ENCODE data around the gene SPG7.
"Not testable (repeated sequence)": the region's sequence is repeated elsewhere in the genome, so short reads cannot be mapped to it uniquely, and the experiment has no call there.

Gene SPG7

DNA sequence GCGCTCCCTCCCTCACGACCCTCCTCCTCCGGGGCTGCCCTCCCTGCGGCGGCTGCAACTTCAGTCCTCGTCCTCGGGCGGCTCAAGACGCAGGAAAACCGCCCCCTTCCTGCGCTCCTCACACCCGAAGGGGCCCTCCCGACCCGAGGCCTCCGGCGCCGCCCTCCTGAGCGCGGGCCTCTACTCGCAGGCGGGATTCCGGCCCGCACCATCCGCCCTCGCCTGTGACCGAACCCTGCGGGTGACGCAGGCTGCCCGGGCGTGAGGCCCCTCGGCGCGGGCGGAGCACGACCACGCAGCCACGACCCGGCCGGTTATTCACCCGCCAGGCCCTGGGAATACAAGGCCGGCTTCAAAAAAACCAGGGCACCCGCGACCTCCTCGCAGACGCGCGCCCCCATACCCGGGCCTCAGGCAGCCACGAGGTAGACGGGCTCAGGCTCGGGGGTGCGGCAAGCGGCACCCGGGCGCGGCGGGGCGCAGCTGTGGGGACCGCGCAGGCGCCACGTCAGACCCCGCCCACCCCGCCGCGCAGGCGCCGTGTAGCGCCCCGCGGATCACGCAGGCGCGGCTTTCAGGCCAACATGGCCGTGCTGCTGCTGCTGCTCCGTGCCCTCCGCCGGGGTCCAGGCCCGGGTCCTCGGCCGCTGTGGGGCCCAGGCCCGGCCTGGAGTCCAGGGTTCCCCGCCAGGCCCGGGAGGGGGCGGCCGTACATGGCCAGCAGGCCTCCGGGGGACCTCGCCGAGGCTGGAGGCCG, at the start of gene SPG7:
SPG7 (plus strand) TSS at position 570 of the 757 bp plus-strand sequence; CDS start at position 585, 15 bp downstream.
- DNase-seq (ENCODE audit: low read depth, low spot score): peak; percentile 68

DNA sequence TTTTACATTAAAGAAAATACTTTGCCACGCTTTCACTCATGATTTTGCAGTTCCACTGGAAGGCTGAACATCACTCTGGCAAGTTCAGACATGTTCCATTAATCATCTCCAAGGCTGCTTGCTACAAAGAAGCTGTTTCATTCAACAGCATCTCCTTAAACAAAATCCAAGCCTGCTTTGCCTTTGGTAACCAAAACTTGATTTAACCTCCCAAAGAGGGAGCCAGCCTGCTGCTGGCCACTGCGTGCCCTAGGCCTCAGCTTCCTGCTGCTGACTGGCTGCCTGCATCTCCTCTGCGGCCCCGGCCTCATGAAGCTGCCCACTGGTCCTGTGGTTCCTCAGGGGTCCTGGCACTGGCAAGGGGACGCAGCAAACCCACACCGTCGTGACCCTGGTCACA, 49.7 kb upstream of the SPG7 start:
- DNase-seq (ENCODE audit: low read depth, low spot score): no peak

DNA sequence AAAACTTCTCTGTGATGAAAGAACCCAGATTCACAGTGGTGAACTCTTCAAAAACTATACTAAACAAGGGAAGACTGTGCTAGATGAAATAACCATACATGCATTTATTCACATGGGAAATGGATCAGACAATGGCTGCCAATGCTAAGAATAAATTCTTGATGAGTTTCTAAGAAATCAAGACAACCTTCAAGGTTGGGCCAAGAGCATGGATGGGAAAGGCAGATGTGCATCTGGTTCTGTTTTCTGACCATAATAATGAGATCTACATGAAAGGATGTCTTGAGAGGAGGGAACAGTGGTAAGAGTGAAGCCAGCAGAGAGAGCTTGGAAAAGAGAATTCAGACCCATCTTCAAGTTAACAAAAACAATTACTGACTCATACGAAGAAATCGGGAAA, 49.2 kb upstream of the SPG7 start:
- no peak for DNase-seq (ENCODE audit: low read depth, low spot score)

DNA sequence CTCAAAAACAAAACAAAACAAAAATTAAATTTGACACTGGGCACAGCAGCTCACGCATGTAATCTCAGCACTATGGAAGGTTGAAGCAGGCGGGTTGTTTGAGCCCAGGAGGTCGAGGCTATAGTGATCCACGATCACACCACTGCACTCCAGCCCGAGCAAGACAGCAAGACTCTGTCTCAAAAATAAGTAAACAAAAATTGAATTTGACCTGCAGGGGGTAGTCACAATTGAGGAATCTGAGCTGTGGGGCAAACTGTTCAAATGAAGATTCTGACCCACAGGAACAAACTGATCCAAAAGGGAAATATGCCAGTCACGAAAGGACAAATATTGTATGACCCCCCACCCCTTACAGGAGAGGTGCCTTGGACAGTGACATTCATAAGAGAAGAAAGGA, 47.6 kb upstream of the SPG7 start:
- DNase-seq (ENCODE audit: low read depth, low spot score): no peak

DNA sequence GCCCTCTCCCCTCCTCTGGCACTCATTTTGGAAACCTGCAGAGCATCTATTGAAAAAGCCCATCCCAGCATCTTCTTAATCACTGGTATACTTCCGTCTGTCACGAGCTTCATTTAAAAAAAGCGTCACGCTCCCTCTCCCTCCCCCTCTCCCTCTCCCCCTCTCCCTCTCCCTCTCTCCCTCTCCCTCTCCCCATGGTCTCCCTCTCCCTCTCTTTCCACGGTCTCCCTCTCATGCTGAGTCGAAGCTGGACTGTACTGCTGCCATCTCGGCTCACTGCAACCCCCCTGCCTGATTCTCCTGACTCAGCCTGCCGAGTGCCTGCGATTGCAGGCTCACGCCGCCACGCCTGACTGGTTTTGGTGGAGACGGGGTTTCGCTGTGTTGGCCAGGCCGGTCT, 46.3 kb upstream of the SPG7 start:
- not testable (repeated sequence) for DNase-seq (ENCODE audit: low read depth, low spot score)

DNA sequence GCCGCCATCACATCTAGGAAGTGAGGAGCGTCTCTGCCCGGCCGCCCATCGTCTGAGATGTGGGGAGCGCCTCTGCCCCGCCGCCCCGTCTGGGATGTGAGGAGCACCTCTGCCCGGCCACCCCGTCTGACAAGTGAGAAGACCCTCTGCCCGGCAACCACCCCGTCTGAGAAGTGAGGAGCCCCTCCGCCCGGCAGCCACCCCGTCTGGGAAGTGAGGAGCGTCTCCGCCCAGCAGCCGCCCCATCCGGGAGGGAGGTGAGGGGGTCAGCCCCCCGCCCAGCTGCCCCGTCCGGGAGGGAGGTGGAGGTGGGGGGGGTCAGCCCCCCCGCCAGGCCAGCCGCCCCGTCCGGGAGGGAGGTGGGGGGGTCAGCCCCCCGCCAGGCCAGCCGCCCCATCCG, 45.6 kb upstream of the SPG7 start:
- DNase-seq (ENCODE audit: low read depth, low spot score): not testable (repeated sequence)

DNA sequence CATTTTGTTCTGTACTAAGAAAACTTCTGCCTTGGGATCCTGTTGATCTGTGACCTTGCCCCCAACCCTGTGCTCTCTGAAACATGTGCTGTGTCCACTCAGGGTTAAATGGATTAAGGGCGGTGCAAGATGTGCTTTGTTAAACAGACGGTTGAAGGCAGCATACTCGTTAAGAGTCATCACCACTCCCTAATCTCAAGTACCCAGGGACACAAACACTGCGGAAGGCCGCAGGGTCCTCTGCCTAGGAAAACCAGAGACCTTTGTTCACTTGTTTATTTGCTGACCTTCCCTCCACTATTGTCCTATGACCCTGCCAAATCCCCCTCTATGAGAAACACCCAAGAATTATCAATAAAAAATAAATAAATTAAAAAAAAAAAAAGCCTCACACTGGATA, 44.9 kb upstream of the SPG7 start:
- not testable (repeated sequence) for DNase-seq (ENCODE audit: low read depth, low spot score)

DNA sequence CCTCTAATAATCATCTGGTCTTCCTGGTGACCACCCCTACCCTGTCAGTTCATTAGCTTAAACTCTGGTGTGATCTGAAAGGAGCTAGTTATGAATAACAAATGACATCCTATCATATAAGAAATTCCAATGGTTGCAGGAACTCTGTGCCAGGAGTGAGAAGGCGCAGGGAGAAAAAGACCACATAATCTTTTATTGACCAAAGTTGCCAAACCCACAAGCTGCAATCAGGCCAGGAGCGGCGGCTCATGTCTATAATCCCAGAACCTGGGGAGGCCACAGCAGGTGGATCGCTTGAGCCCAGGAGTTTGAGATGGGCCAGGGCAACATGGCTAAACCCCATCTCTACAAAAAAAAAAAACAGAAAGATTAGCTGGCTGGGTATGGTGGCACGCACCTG, 41.3 kb upstream of the SPG7 start:
- DNase-seq (ENCODE audit: low read depth, low spot score): no peak

DNA sequence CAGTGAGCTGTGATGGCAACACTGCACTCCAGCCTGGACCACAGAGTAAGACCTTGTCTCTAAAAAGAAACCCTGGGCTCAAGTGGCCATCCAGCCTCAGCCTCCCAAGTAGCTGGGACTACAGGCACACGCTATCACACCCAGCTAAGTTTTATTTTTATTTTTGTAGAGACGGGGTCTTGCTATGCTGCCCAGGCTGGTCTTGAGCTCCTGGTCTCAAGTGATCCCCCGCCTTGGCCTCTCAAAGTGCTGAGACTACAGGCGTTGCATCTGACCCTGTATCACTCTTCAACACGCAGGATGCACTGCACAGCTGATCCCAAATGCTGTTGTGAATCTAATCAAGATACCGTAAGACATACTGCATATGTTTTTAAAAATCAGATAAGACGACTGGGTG, 40.8 kb upstream of the SPG7 start:
- no peak for DNase-seq (ENCODE audit: low read depth, low spot score)

DNA sequence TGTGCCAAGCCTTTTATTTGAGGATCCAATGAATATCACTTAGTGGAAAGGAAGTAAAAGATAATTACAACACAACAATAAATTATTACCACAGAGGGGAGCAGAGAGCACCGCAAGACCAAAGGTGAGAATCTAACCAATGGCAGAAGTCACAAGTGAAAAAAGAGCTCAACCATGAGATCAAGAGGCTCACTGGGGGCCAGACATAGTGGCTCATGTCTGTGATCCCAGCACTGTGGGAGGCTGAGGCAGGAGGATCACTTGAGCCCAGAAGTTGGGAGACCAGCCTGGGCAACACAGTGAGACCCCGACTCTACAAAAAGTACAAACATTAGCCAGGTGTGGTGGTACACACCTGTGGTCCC, 35.5 kb upstream of the SPG7 start:
- no peak for DNase-seq (ENCODE audit: low read depth, low spot score)

DNA sequence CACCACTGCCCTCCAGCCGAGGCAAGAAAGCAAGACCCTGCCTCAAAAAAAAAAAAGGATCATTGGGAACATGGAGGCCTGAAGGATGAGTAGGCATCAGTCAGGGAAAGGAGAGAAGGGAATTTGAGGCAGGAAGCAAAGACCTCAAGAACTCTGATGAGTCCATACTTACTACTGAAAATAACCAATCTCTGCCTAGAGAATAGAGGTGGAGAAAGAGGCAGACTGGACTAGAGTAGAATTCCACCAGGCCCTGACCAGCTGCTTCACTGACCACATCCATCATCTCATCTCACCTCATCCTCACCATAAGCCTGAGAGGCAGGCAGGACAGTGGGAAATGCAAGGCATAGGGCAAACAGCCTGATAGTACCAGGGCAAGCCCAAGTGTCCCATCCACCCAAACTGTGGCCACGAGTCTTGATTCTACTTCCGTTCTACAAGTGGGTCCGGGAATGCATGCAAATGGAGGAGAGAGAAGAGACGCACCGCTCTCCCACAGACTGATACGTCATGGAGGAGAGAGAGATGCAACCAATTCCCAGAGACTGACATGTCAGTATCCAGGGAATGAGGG, 35.0 kb upstream of the SPG7 start:
- DNase-seq (ENCODE audit: low read depth, low spot score): no peak

DNA sequence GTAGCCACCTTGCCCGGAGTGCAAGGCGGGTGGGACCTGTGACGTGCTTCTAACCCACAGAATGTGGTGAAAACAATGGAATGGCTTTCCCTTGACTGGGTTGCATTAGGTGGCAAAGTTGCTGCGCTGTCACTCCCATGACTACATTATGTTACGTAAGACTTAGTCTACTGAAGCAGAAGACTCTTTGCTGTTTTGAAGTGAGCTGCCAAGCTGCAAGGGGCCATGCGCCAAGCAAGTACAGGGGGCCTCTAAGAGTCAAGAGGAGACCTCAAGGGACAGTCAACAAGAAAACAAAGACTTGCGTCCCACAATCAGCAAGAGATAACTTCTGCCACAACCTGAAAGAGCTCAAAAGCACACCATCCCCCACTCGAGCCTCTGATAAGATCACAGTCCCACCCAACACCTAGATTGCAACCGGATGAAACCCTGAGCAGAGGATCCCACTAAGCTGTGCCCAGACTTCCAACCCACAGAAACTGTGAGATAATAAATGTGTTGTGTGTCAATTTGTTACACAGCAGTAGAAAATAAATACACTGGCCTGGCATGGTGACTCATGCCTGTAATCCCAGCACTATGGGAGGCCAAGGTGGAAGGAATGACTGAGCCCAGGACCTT, 34.3 kb upstream of the SPG7 start:
- DNase-seq (ENCODE audit: low read depth, low spot score): no peak

DNA sequence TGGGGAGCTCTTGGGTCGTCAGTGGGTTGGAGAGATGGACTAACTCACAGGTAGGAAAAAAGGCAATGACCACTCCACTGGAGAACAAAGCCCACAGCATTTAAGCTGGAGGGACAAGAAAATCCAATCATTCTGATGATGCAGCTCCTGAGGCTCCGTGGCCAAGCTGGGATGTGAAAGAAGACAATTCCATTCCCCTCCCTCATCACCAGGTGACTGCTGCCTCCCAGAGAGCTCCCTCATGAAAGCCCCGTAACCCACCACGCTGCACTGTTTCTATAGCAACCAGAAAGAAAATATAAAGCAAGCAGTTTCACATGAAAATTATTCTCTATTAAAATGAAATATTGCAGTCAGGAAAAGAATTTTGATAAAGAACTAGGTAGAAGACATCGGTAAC, 33.1 kb upstream of the SPG7 start:
- no peak for DNase-seq (ENCODE audit: low read depth, low spot score)

DNA sequence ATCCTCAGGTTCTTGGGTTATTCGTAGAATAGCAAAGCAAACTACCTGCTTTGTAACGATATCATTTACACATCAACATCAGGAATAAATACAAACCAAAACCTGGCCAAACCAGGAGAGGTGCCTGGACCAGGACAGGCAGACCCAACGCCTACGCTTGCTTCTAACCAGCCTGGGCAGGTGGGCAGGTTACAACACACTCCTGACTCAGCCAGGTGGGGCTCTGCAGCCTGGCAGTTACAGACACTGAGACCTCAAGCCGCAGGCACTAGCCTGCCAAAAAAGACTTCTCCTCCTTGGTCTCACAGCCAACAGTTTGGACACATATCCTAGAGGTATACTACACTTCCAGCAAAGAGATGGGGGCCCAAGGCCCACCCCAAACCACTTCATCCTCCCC, 31.8 kb upstream of the SPG7 start:
- no peak for DNase-seq (ENCODE audit: low read depth, low spot score)

DNA sequence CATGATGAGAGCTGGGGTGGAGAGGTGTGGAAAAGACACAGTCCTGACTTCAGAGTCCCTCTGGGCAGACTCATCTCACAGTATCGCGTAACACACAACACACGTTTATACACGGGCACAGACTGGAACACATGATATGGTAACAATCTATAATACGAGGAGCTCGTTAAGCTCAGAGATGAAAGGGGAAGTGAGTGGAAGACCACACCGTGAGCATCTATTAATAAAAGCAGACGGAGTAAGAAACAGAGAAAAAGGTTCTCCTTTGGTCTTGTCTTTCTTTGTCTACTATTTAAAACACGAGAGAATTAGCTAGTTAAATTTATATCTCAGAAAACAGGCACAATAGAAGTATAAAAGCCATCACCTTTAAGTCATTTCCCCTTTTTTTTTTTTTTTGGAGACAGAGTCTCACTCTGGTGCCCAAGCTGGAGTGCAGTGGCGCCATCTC, 31.4 kb upstream of the SPG7 start:
- no peak for DNase-seq (ENCODE audit: low read depth, low spot score)

DNA sequence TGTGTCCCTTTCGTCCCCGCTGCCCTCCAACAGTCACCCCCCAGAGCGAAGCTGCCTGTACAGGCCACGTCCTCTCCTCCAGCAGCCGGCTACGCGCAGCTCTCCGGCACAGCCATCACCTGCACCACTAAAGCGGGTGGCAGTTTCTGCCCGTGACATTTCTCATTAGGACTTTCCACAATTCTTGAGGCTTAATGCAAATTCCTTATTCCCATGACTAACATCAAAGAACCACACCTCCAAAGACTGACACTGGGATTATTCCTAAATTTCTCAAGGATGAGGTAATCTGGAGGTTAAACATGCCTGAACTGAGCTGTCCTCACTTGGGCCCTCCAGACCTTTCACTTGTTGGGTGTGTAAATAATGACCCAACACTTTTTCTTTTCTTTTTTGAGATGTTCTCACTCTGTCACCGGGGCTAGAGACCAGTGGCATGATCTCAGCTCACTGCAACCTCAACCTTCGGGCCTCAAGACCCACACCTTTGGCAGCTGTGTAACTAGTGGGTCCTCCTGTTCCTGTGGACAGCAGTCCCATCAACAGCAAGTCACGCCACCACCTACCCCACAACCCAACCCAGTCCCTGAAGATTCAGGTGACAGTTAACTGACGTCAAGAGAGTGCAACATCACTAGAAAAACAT, 29.5 kb upstream of the SPG7 start:
- DNase-seq (ENCODE audit: low read depth, low spot score): no peak

DNA sequence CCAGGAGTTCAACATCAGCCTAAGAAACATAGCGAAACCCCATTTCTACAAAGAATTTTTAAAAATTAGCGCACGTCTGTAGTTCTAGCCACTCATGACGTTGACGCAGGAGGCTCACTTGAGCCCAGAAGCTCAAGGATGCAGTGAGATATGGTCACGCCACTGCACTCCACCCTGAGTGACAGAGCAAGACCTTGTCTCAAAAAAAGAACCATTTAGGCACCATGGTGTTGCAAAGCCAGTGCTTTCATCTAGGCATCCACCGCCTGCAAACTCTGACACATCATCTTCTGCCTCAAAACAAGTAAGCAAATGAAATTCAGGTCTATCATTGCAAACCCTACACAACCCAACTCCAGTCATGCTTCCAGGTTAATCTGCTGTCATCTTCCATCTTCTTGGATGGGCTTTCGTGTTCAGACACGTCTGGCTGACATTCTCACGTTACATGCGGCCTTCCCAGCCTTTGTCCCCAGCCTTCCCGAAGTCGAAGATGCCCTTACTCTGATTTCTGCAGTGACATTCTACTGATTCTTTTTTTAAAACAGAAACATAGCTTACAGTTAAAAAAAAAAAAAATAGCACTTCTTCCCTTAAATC, 26.7 kb upstream of the SPG7 start:
- no peak for DNase-seq (ENCODE audit: low read depth, low spot score)

DNA sequence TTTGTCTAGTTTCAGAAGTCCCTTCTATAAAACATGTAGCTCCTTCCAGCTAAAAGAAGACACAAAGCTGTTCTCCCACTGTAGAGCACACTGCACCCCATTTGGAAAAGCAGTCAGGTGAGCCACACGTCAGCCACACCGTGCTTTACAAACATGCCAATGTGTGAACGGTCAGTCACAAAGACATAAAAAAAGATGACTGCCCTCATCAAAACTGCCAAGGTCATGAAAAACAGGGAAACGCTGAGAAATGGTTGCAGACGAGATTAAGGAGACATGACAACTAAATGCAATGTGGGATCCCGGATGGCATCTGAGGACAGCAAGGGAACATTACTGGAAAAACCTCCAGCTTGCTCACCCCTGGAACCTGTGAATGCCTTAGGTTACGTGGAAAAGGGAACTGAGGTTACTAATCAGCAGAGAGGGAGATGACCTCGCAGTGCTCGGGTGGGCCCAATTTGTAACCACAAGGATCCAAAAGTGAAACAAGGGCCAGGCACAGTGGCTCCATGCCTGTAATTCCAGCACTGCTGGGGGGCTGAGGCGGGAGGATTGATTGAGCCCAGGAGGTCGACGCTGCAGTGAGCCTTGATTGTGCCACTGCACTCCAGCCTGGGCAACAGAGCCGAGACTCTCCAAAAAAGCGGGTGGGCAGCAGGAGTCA, 25.9 kb upstream of the SPG7 start:
- DNase-seq (ENCODE audit: low read depth, low spot score): no peak

DNA sequence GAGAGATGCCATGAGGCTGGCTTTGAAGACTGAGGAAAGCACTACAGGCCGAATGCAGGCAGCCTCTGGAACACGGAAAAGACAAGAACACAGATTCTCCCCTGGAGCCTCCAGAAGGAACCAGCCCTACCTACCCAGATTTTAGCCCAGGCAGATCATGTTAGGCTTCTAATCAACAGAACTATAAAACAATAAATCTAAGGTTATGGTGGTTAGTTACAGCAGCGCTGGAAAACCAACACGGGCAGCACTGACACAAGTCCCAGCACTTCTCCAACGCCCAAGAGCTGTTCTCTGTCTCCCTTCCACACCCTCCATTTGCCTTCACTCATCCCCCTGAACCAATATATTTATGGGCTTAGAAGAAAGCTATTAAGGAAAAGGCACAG, 25.4 kb upstream of the SPG7 start:
- DNase-seq (ENCODE audit: low read depth, low spot score): no peak

DNA sequence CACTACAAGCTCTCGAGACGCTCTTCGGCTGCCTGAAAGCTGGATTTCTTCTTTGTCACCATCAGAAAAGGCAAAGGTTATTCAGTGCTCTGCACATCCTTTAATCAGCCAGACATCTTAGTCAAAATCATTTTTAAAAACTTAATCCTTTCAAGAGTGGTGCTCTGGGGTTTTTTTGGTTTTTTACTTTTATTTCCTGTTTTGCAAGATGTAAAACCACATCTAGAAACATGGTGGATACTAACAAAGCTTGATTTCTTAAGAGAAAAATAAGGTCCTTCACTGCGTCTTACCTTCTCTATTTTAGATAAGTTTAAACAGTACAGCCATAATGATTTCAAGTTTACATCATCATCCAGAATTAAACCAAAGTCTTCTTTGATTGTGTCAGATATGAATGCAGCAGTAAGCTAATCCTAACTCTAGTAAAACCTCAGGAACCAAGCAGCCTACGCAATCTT, 24.1 kb upstream of the SPG7 start:
- no peak for DNase-seq (ENCODE audit: low read depth, low spot score)

DNA sequence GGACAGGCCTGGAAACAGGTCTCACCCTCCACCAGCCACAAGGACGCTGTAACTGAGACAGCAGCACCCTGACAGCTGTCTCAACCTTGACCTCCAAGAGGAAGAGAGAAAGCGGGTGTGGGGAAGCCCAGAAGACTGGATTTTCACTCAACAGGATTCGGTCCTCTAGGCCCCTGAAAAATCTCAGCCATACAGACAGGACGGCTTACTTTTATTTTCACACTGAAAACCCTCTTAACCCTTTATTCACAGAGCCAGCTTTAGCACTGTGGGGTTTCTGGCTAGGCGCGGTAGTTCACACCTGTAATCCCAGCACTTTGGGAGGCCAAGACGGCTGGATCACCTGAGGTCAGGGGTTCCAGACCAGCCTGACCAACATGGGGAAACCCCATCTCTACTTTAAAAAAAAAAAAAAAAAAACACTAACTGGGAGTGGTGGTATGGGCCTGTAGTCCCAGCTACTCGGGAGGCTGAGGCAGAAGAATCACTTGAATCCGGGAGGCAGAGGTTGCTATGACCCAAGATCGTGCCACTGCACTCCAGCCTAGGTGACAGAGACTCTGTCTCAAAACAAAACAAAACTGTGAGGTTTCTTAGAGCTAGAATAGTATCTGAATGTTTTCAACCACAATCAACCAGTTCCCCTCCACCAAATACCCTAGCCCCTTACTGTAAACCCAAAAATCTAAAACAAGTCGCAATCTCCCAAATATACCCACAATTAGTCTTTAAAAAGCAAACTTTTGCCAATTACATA, 23.1 kb upstream of the SPG7 start:
- no peak for DNase-seq (ENCODE audit: low read depth, low spot score)
